ENCODE measurements around the gene AP3M1.
"Not testable (repeated sequence)": the region's sequence is repeated elsewhere in the genome, so short reads cannot be mapped to it uniquely, and the experiment has no call there.

Gene AP3M1

DNA sequence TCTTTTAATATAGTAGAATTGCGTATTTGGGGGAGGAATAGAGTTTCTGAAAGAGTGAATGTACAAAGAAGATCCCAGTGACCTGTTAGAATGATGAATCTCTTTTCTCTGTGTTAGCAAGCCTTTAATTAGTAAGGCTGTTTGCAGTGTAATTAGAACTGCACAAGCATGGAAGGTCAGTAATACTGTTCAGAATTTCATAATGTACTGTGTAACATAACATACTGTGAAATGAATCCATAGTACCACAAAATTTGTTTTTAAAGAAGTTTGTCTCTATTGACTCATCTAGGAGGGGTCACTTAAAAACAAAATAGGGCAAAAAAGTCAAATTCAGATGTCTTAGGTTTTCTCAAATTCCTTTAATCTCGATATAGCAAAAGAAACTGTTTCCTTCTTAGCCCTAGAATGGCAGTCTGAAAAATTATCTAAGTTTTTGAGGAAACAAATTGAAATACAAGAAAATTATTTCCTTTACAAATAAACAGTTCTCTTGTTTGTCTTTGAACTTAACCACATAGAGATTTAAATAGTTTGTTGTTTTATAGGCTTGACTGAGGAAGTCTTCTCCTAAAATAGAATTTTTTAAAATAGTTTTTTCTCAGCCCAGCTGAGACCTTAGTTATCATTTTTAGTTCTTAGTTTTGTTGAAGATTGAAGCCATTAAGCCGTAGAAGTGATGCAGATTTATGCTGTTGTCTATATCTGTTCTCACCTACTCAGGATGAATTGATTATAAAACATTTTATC lies 12.9 kb upstream of the AP3M1 start:
- no peak for DNase-seq (ENCODE audit: low spot score)

DNA sequence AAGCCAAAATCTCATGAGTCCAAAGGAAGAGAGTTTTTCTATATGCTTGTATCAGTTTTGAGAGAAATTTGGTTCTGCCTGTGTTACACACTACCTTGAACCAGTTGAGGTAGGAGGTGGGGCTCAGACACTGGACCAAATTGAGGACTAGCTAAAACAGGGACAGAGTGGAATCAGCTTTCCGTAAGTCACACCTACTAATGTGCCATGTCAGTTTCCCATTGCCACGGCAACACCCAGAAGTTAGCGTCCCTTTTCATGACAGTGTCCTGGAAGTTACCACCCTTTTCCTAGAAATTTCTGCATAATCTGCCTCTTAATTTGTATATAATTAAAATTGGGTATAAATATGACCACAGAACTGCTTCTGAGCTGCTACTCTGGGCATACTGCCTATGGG lies 9.4 kb upstream of the AP3M1 start:
- DNase-seq (ENCODE audit: low spot score), result no peak

DNA sequence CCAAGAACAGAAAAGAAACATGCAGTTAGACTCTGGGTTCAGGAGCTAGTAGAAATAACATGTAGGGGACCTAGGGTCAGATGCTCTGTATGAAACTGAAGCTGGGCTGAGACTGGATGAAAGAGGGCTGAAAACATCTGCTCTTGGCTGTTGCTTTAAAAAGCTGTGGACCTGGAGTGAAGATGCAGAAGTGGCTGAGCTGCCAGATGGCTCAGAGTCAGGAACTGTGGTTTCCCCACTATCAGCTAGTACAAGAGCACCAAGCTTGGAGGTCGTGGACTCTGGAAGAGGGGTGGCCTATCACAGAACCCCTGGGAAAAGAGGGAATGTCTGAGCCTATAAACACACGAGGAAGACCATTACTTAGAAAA lies 6.3 kb upstream of the AP3M1 start:
- no peak for DNase-seq (ENCODE audit: low spot score)

DNA sequence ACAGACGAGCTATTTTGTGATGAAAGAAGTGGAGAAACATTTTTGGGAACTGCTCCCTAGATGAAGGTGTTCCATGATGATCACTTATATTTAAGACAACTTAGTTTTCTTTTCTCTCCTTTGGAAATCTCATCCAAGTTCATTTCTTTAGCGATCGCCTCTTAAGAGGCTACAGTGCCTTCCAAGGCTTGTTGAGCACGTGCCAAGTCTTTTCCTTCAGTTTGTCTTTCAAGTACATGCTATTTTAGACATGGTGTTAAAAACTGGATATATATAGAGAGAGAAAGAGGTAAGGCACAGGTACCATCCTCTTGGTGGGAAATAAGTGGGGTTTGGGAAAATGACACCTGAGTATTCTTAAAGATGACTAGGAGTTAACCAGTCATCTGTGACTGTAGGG lies 3.0 kb upstream of the AP3M1 start:
- DNase-seq (ENCODE audit: low spot score), result no peak

DNA sequence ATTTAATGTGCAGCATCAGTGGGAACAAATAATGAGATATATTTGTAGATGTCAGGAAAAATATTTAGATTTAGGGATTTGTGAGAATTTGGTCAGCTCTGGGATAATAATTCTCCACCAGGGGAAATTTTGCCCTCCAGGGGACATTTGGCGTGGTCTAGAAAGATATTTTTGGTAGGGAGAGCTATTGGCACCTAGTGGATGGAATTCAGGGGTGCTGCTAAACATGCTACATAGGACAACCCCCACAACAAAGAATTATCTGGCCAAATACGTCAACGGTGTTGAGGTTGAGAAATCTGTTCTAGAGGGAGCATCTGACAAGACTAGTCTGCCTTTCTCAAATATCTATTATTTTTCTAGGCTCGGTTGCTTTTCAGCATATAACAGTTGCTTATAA lies 2.5 kb upstream of the AP3M1 start:
- no peak for DNase-seq (ENCODE audit: low spot score)

DNA sequence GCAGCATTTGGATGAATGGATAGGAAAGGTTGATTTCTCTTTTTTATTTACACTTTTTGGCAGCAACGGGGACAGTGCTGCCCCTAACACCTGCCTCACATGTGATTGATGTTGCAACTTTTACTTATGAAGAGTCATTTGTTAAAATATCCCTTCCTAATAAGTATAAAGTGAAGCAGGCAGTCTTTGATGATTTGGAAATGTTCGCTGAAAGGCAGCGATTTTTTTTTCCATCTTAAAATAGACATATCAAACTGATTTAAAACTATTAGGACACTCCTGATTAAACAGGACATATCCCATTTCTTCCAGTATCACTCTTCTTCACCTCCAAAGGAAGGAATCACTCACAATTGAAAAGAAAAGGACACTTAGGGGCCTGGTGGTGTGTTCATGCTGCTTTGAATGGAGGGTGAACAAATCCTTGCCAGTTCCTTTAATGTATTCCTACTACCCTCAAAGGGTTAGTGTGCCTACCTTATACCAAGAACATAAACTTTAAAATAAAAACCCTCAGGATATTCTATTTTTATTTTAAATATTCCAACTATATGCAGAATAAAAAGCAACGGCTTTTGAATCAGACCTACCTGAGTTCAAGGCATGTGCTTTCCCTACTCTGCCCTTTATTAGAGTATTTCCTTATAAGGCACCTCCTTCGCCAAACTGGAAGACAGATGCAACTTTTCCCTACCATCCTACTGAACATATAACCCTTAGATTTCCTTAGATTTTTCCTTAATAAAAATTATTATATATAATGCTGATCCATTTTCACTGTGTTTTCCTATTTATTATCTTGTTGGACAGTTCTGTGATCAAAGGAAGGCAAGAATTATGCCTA lies 1.5 kb upstream of the AP3M1 start:
- no peak for DNase-seq (ENCODE audit: low spot score)

DNA sequence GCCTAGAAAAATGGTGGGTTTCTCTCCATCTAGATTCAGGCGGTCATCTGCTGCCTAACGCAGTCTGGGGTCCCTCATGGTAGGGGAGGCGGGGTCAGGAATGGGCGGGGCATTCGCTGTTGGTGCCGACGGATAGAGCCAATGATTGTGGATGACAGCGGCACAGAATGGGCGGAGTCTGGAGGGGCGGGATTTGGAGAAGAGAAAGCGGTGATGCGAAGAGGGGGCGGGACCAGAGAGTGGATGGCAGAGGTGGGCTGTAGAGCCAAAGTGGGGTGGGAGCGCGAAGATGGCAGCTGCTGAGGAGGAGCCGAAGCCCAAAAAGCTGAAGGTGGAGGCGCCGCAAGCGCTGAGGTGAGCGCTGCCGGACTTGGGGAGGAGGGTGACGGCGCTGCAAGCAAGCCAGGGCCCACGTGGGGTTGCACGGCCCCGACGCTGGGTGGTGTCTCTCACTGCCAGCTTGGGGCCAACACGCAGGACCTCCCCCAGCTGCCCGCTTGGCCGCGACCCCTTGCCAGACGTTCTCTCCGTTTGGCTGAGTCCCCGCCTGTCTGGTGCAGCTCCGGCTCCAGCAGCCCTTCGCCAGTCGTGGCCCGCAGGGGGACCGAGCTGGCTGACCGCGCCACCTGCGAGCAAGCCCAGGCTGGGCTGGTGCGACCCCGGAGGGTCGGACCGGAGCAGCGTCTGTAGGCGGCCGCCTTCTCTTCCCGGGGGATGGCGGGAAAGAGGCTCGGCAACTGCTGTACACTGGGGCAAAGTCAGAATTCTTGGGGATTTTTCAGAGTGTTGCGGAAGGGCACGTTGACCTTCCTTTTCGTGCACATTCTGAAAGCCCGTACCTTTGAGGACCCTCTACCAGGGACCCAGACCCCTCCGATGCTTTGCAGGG lies 606 bp upstream of the AP3M1 start, which contains the start of gene ADK:
TSS of gene ADK (plus strand) at position 232 of the 889 bp plus-strand sequence. CDS start at position 290, 58 bp downstream.
- DNase-seq (ENCODE audit: low spot score), result peak; percentile 99

DNA sequence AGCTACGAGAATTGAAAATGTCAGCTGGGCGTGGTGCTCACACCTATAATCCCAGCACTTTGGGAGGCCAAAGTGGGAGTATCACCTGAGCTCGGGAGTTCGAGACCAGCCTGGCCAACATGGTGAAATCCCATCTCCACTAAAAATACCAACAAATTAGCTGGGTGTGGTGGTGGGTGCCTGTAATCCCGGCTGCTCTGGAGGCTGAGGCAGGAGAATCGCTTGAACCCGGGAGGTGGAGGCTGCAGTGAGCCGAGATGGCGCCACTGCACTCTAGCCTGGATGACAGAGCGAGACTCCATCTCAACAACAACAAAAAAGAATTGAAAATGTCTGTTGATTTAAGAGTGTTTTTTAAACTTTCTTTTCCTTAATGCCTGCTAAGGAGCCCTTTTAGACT lies 3.6 kb downstream of the AP3M1 start:
- DNase-seq (ENCODE audit: low spot score), result not testable (repeated sequence)

DNA sequence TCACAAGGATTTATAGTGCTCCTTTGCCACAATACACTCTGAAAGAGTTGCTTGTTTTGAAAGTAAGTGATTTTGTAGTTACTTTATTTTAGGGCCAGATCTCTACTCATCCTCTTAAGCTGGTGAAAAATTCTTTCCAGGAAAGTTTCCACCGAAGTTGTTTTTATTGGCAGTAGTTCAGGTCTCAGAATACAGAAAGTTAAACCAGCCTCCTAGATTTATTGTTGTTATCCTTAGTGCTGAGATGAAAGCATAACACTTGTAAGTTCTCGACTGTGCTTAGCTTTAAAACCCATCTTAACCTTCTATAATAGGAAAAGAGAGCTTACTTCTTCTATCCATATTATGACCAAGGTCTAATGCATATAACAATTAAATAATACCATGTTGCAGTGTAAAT lies 5.5 kb downstream of the AP3M1 start:
- DNase-seq (ENCODE audit: low spot score), result no peak

DNA sequence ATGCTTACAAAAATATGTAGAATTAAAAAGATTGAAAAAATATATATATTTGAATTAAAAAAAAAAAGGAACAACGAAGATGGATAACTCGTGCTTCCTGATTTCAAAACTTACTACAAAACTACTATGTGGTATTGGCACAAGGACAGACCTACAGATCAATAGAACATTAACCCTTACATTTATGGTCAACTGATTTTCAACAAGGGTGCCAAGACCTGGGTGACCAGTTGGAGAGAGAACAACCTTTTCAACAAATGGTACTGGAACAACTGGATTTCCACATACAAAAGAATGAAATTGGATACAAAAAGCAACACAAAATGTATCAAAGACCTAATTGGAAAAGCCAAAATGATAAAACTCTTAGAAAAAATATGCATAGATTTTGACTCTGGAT lies 10.1 kb downstream of the AP3M1 start:
- DNase-seq (ENCODE audit: low spot score), result no peak

DNA sequence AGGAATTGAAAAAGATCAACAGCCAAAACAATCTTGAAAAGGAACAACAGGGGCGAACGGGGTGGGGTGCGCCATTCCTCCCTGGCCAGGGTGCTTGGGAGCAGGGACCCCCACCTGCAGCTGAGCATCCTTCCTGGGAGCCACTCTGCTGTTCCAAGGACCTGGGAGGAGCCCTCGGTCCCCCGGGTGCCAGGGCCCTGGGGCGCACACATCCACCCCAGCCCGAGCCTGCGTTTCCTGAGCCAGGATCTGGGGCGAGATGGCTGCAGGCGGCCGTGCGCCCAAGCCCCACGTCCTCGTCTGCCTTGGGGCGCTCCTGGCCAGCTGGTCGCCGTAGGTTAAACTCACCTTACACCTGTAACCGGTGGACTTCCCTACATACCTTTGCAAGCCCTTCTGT lies 10.6 kb downstream of the AP3M1 start:
- DNase-seq (ENCODE audit: low spot score), result no peak

DNA sequence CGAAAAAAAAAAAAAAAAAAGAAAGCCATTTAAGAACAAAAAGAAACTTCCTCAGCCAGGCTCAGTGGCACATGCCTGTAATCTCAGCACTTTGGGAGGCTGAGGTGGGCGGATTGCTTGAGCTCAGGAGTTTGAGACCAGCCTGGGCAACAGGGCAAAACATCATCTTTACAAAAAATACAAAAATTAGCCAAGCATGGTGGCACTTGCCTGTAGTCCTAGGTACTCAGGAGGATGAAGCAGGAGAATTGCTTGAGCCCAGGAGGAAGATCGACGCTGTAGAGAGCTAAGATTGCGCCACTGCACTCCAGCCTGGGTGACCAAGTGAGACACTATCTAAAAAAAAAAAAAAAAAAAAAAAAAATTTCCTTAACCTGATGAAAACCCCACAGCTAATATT lies 12.0 kb downstream of the AP3M1 start:
- not testable (repeated sequence) for DNase-seq (ENCODE audit: low spot score)

DNA sequence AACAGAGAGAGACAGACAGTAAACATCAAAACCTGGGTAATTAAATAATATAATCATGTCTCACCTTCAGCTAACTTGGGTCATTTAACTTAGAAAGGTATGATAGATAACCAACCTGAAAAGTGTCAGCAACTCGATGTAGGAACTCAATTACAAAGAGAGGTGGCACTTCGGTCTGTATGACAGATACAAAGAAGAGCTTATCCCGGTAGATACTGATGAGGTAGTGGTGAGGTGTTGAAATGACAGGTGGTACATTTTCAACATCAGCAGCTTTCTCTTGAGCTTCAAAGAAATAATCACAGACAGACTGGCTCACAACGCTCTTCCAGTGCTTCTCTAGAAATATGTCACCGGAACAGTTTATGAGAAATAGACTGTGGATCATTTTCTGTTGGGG lies 12.6 kb downstream of the AP3M1 start:
- no peak for DNase-seq (ENCODE audit: low spot score)

DNA sequence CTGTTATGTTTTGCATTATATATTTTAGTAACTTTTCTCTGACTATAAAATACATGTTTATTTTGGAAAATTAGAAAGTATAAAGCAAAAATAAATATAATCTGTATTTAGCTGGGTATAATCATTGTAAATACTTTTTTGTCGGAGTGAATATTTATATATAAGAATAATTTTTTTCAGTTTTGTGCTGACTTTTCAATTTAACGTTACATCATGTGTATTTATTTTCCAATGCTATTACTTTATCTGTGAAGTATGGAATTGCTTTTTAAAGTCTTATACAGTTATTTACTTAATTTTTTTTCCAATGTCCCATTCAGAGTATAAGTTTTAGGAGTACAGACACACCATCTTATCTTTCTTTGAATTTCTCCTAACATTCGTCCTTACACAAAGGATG lies 15.2 kb downstream of the AP3M1 start:
- DNase-seq (ENCODE audit: low spot score), result no peak

DNA sequence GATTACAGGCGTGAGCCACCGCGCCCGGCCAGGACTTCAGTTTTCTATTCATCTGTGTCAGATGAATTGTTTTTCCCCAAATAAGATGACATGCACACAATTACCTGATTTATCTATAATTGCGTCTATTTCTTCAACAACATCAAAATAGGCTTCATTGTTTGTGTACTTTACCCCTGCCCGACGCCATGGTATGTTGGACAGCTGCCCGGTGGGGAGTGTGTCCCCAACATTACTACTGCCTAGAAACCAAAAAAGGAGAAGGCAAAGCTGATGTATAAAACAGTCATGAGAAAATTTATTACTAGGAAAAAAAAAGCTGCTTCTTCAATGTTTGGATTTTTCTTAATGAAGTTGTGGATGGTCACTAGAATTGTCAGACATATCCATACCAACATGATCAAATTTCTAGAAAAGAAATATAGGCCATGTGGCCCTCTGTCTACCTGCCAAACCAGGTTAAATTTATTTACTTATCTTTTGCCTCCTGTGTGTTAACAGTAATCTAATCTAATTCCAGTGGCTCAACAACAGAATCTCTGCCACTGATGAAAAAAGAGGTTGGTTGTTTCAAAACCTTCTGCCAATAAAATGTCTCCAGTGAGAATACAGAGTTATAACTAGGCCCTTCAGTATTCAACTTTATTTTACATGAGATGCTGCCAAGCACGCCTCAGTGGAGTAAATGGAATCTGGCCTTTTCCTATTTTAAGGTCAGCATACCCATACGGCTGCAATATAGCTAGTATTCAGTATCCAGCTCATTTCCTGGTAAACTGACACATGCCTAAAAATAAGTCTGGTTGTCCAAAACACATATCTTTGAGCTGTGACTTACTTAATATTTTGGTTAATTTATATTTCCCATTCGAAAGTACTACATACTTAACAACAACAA lies 16.5 kb downstream of the AP3M1 start:
- no peak for DNase-seq (ENCODE audit: low spot score)

DNA sequence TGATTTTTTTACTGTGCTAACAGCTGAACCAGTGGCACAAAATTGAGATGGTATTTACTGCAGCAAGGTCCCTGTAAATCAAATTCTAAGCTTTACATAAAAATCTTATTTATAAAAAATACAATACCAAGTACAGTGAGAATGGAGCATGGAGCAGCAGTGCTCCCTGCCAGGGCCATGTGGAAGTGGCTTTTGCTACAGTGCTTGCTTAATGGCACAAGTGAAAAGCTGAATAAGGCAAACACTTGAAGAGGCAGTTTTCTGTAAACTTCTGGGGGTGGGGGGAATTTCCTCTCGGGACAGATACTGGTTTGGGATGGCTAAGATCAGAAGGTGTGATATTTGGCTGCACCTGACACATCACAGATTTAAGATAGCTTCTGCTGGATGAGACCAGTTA lies 27.5 kb downstream of the AP3M1 start:
- DNase-seq (ENCODE audit: low spot score), result no peak

DNA sequence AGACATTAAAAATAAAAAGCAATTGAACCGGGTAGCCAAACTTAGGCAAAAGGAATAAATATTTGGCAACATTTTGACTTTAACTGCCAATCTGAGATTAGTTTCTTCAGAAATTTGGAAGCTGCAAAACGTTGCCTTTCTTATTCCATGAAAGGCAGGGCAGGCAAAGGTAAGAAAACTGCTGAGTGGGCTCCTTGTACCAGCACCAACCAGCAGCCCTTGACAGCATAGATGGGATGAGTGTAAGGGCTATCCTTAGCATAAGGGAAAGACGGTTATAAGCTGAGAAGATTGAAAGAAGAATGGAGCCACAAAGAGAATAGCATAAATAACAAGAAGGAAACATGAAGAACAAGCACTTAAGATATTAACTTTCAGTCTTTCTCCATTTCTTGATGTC lies 28.6 kb downstream of the AP3M1 start:
- no peak for DNase-seq (ENCODE audit: low spot score)

DNA sequence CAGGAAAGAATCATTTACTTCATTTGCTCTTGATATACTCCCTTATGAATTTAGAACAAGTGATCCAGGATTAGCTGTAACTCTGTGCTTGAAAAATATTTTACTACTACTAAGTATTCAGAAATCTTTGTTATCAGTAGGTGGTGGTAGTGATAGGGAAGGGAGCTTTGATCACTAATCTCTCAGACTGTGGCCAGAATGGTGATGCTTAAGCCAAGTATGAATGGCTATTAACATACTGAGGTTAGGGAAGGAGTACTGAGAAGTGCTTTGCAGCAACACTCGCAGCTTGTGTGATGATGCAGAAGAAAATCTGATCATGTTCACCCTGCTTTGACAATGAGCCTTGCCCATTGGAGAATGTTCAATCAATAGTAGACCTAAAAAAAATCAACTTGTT lies 29.3 kb downstream of the AP3M1 start:
- DNase-seq (ENCODE audit: low spot score), result no peak

DNA sequence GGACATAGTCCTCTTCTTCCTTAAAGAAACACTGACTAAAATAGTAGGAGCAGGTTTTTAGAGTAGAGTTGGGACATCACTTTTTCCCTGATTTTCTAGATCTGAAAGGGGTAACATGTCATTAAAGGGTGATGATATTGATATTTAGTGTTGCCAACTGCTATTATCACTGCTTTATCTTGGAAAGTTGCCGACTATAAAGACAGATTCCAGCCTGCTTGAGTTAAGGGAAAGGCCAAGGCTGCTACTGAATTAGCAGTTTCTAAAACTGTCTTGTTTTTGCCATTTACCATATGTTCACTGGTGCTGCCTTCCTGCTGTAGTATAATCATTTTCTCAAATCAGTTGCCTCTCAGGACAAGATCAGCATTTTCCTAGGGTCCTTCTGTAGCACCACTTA lies 29.7 kb downstream of the AP3M1 start:
- no peak for DNase-seq (ENCODE audit: low spot score)

DNA sequence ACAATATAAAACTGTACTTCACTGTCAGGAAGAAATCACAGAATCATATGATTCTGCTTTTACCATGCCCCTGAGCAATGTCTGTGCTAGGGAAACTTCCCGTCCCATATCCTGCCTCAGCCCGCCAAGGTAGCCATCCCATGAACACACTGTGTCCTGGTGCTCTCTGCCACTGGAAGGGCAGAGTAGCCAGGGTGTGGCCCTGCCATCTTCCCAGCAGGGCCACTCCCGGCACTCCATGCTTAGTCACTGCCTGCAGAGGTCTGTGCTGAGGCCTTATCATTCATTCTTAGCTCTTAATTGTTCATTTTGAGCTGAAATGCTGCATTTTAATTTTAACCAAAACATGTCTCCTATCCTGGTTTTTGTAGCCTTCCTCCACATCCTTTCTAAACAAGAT lies 31.8 kb downstream of the AP3M1 start:
- DNase-seq (ENCODE audit: low spot score), result no peak

DNA sequence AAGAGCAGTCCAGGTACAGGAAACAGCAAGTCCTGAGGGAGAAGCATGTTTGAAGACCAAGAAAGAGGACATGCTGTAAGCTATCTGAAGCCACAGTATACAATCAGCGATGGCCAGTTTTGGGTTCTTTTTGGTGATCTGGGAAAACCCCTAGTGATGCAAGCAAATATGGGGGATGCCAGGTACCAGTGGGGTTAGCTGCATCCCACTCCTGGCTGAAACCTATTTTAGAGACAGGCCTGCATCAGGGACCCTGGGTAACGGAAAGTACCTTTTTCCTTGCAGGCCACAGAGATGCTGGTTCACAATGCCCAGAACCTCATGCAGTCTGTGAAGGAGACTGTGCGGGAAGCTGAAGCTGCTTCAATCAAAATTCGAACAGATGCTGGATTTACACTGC lies 32.9 kb downstream of the AP3M1 start:
- DNase-seq (ENCODE audit: low spot score), result no peak
